Measurements from ENCODE around the gene BPGM.

- TF ChIP-seq CTCF (IDR thresholded peaks at IDR 0.05; ENCODE audit: low read length) (no peak), EZH2 (IDR thresholded peaks at IDR 0.05; ENCODE audit: borderline replicate concordance, low read length) (no peak)
Observed at GRCh38 chr7:134630893-134631292, 15.8 kb upstream of the BPGM start.
